Chondrocyte (in vitro differentiated cells): ENCODE measurements around the gene MAST2. TPM values are rescaled to one million over a fixed set of nuclear protein-coding genes. Genes with fewer than 3 reads are reported as not detected.
"Not testable (repeated sequence)": the region's sequence is repeated elsewhere in the genome, so short reads cannot be mapped to it uniquely, and the experiment has no call there.

ENCODE experiments used
- DNase-seq: peaks from one replicate; pipeline ENCODE4 v3.0.0; 2021; ENCODE audit warnings: mixed read lengths, low spot score
- H3K27ac Mint-ChIP-seq: one replicate; pipeline ENCODE4 v1.8.0; 2021; ENCODE audit warnings: mild to moderate bottlenecking, moderate library complexity, mixed read lengths; ENCODE audit not compliant: unreplicated experiment
- H3K27me3 Mint-ChIP-seq: 2 replicates; pipeline ENCODE4 v1.8.0; 2021; ENCODE audit warnings: low read depth, mixed read lengths
- H3K36me3 Mint-ChIP-seq: 2 replicates; pipeline ENCODE4 v1.8.0; 2021; ENCODE audit warnings: low read depth, mixed read lengths
- H3K4me1 Mint-ChIP-seq: 2 replicates; pipeline ENCODE4 v1.8.0; 2021; ENCODE audit warnings: low read depth, mild to moderate bottlenecking, mixed read lengths
- H3K4me3 Mint-ChIP-seq: one replicate; pipeline ENCODE4 v1.8.0; 2021; ENCODE audit warnings: mild to moderate bottlenecking, moderate library complexity, mixed read lengths; ENCODE audit not compliant: unreplicated experiment
- H3K9me3 Mint-ChIP-seq: 2 replicates; pipeline ENCODE4 v1.8.0; 2021; ENCODE audit warnings: low read depth, mixed read lengths
- CTCF ChIP-seq: fragments of 200-600 bp; sonication (generic); IDR thresholded peaks from 2 replicates; pipeline ENCODE4 v1.5.0; 2021; ENCODE audit warnings: antibody characterized with exemption, mild to moderate bottlenecking, moderate library complexity
- total RNA-seq: library from RNA; stranded (reverse); gene quantifications from 3 replicates; pipeline ENCODE4 v1.2.1, GENCODE V29; 2021

MAST2 gene
- total RNA-seq, 1 donor from 2014 or later: 53.2 TPM

- no peaks in the 10 kb centered on the region for H3K27me3 Mint-ChIP-seq
- no peak for TF ChIP-seq CTCF
- no peak overlapping the region for H3K27ac Mint-ChIP-seq
- no peaks in the 10 kb centered on the region for H3K9me3 Mint-ChIP-seq
- H3K36me3 Mint-ChIP-seq: peaks cover 1% of the 10 kb centered on the region
- H3K4me1 Mint-ChIP-seq: peaks cover 13% of the 10 kb centered on the region
- no peak overlapping the region for H3K4me3 Mint-ChIP-seq
- DNase-seq: no peak
These were observed 122.9 kb downstream of the MAST2 start for GRCh38 chr1:45926330-45926729.

DNA sequence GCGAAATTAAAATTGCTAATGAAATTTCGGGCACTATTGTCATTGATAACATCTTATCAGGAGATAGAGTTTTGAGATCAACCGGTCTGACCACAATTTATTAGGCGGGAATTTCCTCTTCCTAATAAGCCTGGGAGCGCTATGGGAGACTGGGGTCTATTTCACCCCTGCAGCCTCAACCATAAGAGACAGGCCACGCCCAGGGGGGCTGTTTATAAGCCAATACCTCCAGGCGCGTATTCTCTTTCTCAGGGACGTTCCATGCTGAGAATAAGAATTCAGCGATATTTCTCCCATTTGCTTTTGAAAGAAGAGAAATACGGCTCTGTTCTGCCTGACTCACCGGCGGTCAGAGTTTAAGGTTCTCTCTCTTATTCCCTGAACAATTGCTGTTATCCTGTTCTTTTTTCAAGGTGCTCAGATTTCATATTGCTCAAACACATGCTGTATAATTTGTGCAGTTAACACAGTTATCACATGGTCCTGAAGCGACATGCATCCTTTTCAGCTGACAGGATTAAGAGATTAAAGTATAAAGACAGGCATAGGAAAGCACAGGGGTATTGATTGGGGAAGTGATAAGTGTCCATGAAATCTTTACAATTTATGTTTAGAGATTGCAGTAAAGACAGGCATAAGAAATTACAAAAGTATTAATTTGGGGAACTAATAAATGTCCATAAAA is 124.0 kb downstream of the MAST2 start:
- not testable (repeated sequence) for H3K27ac Mint-ChIP-seq, H3K36me3 Mint-ChIP-seq, DNase-seq, H3K27me3 Mint-ChIP-seq, H3K9me3 Mint-ChIP-seq, H3K4me3 Mint-ChIP-seq
- peaks cover 13% of the 10 kb centered on the region for H3K4me1 Mint-ChIP-seq

DNA sequence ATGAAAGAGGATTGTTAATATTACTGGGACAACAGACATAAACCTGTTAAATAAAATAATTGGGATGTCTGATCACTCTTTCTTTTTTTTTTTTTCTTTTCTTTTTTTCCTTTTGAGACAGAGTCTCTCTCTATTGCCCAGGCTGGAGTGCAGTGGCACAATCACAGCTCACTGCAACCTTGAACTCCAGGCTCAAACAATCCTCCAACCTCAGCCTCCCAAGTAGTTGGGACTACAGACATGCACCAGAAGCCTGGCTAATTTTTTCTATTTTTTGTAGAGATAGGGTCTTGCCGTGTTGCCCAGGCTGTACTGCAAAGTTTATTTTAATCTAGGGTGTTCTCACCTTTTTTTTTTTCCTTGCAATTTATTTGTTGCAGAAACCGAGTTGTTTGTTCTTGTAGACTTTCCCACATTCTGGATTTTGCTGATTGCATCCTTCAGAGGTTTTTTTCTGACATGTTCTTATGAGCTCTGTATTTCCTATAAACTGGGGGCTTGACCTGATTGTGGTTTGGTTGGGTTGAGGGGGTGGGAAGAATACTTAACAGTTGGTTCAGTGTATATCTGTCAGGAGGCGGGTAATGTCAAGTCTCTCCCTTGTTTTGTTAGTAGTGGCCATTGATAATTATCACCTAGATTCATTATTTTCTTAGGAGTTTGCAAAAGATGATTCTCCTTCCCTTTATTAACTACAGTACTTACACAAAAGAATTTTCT is 125.2 kb downstream of the MAST2 start:
- no peaks in the 10 kb centered on the region for H3K36me3 Mint-ChIP-seq
- H3K4me1 Mint-ChIP-seq: peaks cover 13% of the 10 kb centered on the region

DNA sequence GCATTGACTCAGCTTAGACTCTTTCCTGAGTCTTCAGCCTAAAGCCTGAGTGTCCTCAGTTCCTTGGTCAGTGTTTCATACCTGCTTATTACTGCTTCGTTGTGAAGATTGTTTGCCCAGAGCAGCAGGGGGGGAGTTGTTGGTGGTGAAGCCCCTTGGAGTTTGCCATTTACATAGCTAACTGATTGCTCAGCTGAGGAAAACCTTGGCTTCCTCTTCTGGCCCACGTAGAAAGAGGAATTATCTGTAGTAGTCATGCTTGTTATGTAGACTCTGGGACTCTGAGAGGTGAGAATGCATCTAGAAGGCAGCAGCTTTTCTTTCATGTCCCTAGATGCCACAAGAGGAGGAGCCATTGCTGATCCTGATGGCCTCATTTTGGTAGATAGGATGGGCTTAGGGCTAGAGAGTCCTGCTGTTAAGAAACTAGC is 125.9 kb downstream of the MAST2 start:
- Mint-ChIP-seq H3K4me3 (no peak overlapping the region), H3K27me3 (no peaks in the 10 kb centered on the region), H3K27ac (peak overlapping the region; percentile 66), H3K36me3 (no peaks in the 10 kb centered on the region), H3K4me1 (peaks cover 13% of the 10 kb centered on the region), H3K9me3 (no peaks in the 10 kb centered on the region)
- no peak for TF ChIP-seq CTCF
- DNase-seq: no peak

More for the DNA sequence above, 125.2 kb downstream of the MAST2 start:
- H3K4me3 Mint-ChIP-seq: no peak overlapping the region
- TF ChIP-seq CTCF: no peak
- no peaks in the 10 kb centered on the region for H3K9me3 Mint-ChIP-seq
- no peaks in the 10 kb centered on the region for H3K27me3 Mint-ChIP-seq
- H3K27ac Mint-ChIP-seq: peak overlapping the region; percentile 66
- no peak for DNase-seq

DNA sequence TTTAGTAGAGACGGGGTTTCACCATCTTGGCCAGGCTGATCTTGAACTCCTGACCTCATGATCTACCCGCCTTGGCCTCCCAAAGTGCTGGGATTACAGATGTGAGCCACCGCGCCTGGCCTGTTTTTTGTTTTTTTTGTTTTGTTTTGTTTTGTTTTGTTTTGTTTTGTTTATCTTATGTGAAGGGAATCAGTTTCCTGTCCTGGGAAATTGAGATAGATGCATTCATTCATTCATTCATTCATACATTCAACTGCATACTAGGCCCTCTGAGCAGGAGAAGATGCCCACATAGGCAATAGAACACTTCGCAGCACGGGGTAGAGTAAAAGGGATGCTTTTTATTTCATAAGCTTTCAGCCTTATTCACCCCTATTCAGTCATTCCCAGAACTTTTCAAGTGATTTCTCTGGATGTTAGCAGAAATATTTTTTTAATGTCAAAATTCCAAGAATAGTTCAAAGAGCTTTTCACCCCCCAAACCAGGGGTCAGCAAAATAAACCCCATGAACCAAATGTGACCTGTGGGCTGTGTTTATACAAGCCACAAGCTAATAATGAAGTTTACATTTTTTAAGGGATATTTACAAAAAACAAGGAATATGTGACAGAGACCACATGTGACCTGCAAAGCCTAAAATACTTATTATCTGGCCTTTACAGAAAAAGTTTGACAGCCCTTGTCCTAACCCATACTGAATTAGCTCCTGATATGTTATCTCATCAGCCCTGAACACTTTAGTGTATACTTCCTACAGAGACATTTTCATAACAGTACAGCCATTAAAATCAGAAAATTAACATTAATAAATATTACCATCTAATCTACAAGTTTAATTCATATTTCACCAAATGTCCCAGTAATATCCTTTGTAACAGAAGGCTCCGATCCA is 127.1 kb downstream of the MAST2 start:
- Mint-ChIP-seq H3K4me1 (peaks cover 13% of the 10 kb centered on the region), H3K27ac (no peak overlapping the region), H3K27me3 (no peaks in the 10 kb centered on the region)

GRCh38 chr1:45932205-45932604 is 128.8 kb downstream of the MAST2 start:
- not testable (repeated sequence) for H3K27ac Mint-ChIP-seq, H3K36me3 Mint-ChIP-seq, DNase-seq, H3K4me3 Mint-ChIP-seq, H3K27me3 Mint-ChIP-seq, H3K9me3 Mint-ChIP-seq
- peaks cover 13% of the 10 kb centered on the region for H3K4me1 Mint-ChIP-seq

More for the DNA sequence above, 127.1 kb downstream of the MAST2 start:
- TF ChIP-seq CTCF: no peak
- peaks cover 1% of the 10 kb centered on the region for H3K36me3 Mint-ChIP-seq
- no peak for DNase-seq
- no peaks in the 10 kb centered on the region for H3K9me3 Mint-ChIP-seq
- H3K4me3 Mint-ChIP-seq: no peak overlapping the region
